Smooth muscle cell (in vitro differentiated cells): ENCODE results near the gene ATG2B. TPM values are rescaled to one million over a fixed set of nuclear protein-coding genes. Genes with fewer than 3 reads are reported as not detected.

Source experiments
- DNase-seq: peaks from one replicate; lab custom pipeline; 2025; ENCODE audit not compliant: unreplicated experiment; lab: John Stamatoyannopoulos, UW
- H2AFZ ChIP-seq: fragments of 200-600 bp; sonication (generic); 2 replicates; pipeline ENCODE4 v1.6.0; 2016; ENCODE audit warnings: antibody characterized with exemption, low read depth, mild to moderate bottlenecking
- H3F3A ChIP-seq: fragments of 200-600 bp; sonication (generic); 2 replicates; pipeline ENCODE4 v1.6.0; 2017; ENCODE audit warnings: antibody characterized with exemption, low read depth
- H3K27ac ChIP-seq: fragments of 200-600 bp; sonication (generic); 2 replicates; pipeline ENCODE4 v1.5.1; 2016; ENCODE audit warnings: low read depth, mild to moderate bottlenecking
- H3K27me3 ChIP-seq: fragments of 200-600 bp; sonication (generic); 2 replicates; pipeline ENCODE4 v1.6.1; 2016; ENCODE audit warnings: low read depth, mild to moderate bottlenecking
- H3K36me3 ChIP-seq: fragments of 200-600 bp; sonication (generic); 2 replicates; pipeline ENCODE4 v1.5.1; 2016; ENCODE audit warnings: low read depth
- H3K4me1 ChIP-seq: fragments of 200-600 bp; sonication (generic); 2 replicates; pipeline ENCODE4 v1.5.1; 2016; ENCODE audit warnings: low read depth
- H3K4me2 ChIP-seq: fragments of 200-600 bp; sonication (generic); 2 replicates; pipeline ENCODE4 v1.6.0; 2016; ENCODE audit warnings: mild to moderate bottlenecking
- H3K4me3 ChIP-seq: fragments of 200-600 bp; sonication (generic); 2 replicates; pipeline ENCODE4 v1.5.1; 2016; ENCODE audit warnings: mild to moderate bottlenecking
- H3K79me2 ChIP-seq: fragments of 200-600 bp; sonication (generic); 2 replicates; pipeline ENCODE4 v1.6.0; 2016; ENCODE audit warnings: low read depth, mild to moderate bottlenecking
- H3K9ac ChIP-seq: fragments of 200-600 bp; sonication (generic); 2 replicates; pipeline ENCODE4 v1.6.0; 2016; ENCODE audit warnings: low read depth
- H3K9me3 ChIP-seq: fragments of 200-600 bp; sonication (generic); replicated peaks from 2 replicates; pipeline ENCODE4 v1.5.1; 2016; ENCODE audit warnings: low read depth
- H4K20me1 ChIP-seq: fragments of 200-600 bp; sonication (generic); 2 replicates; pipeline ENCODE4 v1.6.0; 2016; ENCODE audit warnings: low read depth
- CTCF ChIP-seq: fragments of 200-600 bp; sonication (generic); IDR thresholded peaks from 2 replicates; pipeline ENCODE4 v1.5.1; 2017; ENCODE audit warnings: borderline replicate concordance, mild to moderate bottlenecking, antibody characterized with exemption; ENCODE audit not compliant: insufficient read depth, poor library complexity, severe bottlenecking
- WGBS: methylation state at CpG from one replicate; pipeline ENCODE4 v1.1.7; 2016; ENCODE audit warnings: low lambda C conversion rate; 5-methylcytosine and 5-hydroxymethylcytosine counted together
- polyA plus RNA-seq: library from polyadenylated mRNA; unstranded; fragments of >200 nt; fragmentation: Nextera tagmentation; extraction: Ambion mirVana; gene quantifications from 2 replicates; pipeline ENCODE4 v1.2.1, GENCODE V29; 2016
- total RNA-seq: library from RNA; depleted of rRNA; stranded (reverse); fragments of >200 nt; gene quantifications from 2 replicates; pipeline ENCODE4 v1.2.3, GENCODE V29; 2014

Gene ATG2B
- total and polyA plus RNA-seq, 2 experiments from 2014 or later, result 1.9 to 21.5 TPM

GRCh38 chr14:96252323-96252998 is 110.7 kb downstream of the ATG2B start:
- 81% methylated on average over 17 of the region's 19 CpGs for WGBS
- Histone ChIP-seq H4K20me1 (no peaks in the 10 kb centered on the region), H3K9ac (no peak overlapping the region), H3K9me3 (no peaks in the 10 kb centered on the region), H3K4me1 (peaks cover 25% of the 10 kb centered on the region), H3F3A (peaks cover 38% of the 10 kb centered on the region), H3K4me2 (peak overlapping the region; percentile 42), H3K36me3 (no peaks in the 10 kb centered on the region), H3K79me2 (no peaks in the 10 kb centered on the region), H3K4me3 (no peak overlapping the region), H3K27ac (peak overlapping the region; percentile 98), H2AFZ (no peak overlapping the region), H3K27me3 (no peaks in the 10 kb centered on the region)
- no peak for TF ChIP-seq CTCF
- no peak for DNase-seq

- Histone ChIP-seq H3K9me3 (no peaks in the 10 kb centered on the region), H3K36me3 (no peaks in the 10 kb centered on the region), H4K20me1 (no peaks in the 10 kb centered on the region), H3K4me1 (peaks cover 24% of the 10 kb centered on the region), H3K4me2 (no peak overlapping the region), H3K79me2 (no peaks in the 10 kb centered on the region), H3F3A (peaks cover 43% of the 10 kb centered on the region), H3K9ac (no peak overlapping the region), H3K27ac (no peak overlapping the region), H3K4me3 (no peak overlapping the region), H2AFZ (no peak overlapping the region), H3K27me3 (no peaks in the 10 kb centered on the region)
- no peak for TF ChIP-seq CTCF
- no peak for DNase-seq
- 85% methylated on average over 4 of the region's 4 CpGs for WGBS
Observed at GRCh38 chr14:96251656-96252155, 111.4 kb downstream of the ATG2B start.

- no peak overlapping the region for H3K27ac ChIP-seq
- DNase-seq, result no peak
- H3K79me2 ChIP-seq, result no peaks in the 10 kb centered on the region
- TF ChIP-seq CTCF, result no peak
- H4K20me1 ChIP-seq, result no peaks in the 10 kb centered on the region
- H3K9me3 ChIP-seq, result no peaks in the 10 kb centered on the region
- H3K9ac ChIP-seq, result no peak overlapping the region
- H3K36me3 ChIP-seq, result no peaks in the 10 kb centered on the region
- no peak overlapping the region for H2AFZ ChIP-seq
- no peaks in the 10 kb centered on the region for H3K27me3 ChIP-seq
- 83% methylated on average over 3 of the region's 3 CpGs for WGBS
- H3F3A ChIP-seq, result peaks cover 38% of the 10 kb centered on the region
- H3K4me1 ChIP-seq, result peaks cover 17% of the 10 kb centered on the region
- H3K4me3 ChIP-seq, result no peak overlapping the region
- no peak overlapping the region for H3K4me2 ChIP-seq
Observed at GRCh38 chr14:96250485-96250884, 112.7 kb downstream of the ATG2B start.

- Histone ChIP-seq H3K9me3 (no peaks in the 10 kb centered on the region), H3K4me1 (peaks cover 7% of the 10 kb centered on the region), H3K4me3 (no peak overlapping the region), H3K79me2 (no peaks in the 10 kb centered on the region), H3K27me3 (no peaks in the 10 kb centered on the region), H4K20me1 (no peaks in the 10 kb centered on the region), H3K9ac (no peak overlapping the region), H3F3A (peaks cover 29% of the 10 kb centered on the region), H3K36me3 (no peaks in the 10 kb centered on the region), H2AFZ (no peak overlapping the region), H3K4me2 (peak overlapping the region; percentile 33), H3K27ac (peak overlapping the region; percentile 75)
- no peak for TF ChIP-seq CTCF
- 2% methylated on average over 5 of the region's 5 CpGs for WGBS
- peak; percentile 16 for DNase-seq
Observed at GRCh38 chr14:96249029-96249428, 114.1 kb downstream of the ATG2B start.
